GM21723 (cell line): ENCODE measurements around the gene MACROD1.

ENCODE experiments used
- ATAC-seq: cut with Tn5 transposase; IDR thresholded peaks from one replicate; pipeline ENCODE4 v1.9.1; 2021; ENCODE audit warnings: mild to moderate bottlenecking, moderate library complexity; ENCODE audit not compliant: unreplicated experiment

The MACROD1 gene

DNA sequence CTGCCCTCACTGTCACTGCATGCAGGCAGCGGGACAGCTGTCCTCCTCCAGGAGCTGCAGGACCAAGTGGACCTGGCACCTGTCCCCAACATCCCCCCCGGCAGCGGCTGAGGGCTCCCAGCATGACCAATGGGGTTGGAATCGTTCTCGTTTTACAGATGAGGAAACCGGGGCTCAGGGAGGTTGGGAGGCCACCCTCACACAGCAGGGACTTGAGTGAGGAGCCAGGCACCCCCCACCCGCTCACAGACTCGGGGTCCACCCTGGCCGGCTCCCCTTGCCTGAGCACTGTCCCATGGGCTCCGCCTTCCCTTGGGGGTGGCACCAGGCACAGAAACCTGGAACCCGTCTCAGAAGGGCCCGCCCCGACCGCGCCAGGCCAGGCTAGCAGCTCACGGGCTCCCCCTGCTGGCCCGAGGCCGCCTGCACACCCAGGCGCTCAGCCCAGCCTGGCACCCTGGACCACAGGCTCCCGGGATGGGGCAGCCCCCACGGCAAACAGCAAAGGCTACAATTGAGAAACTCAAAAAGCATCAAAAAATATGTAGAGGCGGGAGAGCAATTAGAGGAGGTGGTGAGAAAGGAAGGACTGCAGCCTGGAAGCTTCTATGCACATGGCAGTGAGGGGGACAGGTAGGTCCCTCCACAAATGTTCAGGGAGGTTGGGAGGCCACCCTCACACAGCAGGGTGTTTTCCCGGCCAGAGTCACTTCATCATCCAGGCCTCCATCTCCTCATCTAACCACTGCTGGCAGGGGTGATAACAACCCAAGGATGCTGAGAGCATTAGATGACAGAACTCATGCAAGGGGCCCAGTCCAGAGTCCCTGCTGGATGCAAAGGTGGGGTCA, 12.8 kb downstream of the MACROD1 start:
- ATAC-seq: peak; percentile 74

DNA sequence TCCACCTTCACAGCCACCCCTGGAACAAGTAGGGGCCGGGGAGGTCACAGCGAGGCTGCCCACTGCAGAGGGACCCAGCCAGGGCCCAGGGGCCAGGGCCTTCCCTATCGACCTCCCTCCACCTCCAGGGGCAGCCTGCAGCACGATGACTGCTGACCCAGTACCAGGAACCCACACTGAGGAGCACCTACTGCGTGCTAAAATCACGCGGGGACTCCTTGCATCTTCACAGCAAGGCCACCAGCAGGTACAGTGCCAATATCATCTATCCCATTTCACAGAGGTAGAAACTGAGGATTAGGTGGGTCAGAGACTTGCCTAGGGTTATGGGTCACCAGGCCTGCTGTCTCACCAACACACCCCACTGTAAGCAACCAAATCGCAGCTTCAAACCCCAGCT, 14.6 kb downstream of the MACROD1 start:
- ATAC-seq: no peak

DNA sequence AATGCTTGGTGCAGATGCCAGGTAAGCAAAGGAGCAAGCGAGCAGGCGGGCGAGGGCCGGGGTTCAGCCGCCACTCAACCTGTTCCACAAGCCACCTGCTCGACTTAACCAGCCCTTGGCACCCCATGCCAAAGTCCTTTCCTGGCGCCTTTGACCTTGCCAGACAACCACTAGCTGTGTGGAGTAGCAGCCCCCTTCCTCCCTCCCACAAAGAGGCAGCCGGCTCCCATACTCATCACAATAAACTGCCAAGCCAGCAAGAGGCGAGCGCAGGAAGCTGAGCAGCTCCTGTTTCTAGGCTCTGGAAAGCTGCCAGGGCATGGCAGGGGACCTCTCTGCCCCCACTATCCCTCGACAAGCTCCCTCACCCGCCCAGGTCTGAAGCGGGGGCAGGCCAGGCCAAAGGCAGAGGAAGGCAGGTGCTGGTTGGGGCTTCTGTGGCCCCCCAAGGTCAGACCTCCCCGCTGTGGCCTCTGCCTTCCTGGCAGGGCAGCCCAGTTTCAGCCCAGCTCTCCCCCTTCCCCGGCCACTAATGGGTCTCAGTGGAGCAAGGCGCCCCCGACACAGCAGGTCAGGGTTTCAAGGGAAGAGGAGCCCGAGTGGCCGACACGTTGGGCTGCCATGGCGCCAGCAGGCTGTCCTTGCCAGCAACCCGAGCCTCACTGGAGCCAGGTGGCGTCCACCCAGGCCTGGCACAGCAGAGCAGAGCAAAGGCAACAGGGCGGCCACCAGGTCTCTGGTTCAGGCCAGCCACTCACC, 15.3 kb downstream of the MACROD1 start:
- ATAC-seq: no peak

DNA sequence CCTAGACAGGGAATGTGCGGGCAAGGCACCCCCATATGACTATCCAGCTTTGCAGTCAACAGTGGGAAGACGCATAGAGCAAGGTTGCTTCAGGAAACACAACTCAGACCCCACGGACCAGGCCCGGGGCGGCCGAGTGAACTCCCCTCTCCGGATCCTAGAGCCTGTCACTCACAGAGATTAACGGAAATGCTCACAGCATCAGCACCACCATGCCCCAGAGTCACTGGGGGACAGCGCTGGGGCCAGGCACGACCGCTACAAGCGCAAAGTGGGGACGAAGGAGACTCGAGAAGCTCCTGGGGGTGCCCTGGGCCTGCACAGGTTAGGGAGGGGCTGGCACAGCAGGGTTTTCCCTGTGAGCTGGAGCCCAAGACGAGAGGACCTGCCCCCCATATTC, 15.9 kb downstream of the MACROD1 start:
- no peak for ATAC-seq

DNA sequence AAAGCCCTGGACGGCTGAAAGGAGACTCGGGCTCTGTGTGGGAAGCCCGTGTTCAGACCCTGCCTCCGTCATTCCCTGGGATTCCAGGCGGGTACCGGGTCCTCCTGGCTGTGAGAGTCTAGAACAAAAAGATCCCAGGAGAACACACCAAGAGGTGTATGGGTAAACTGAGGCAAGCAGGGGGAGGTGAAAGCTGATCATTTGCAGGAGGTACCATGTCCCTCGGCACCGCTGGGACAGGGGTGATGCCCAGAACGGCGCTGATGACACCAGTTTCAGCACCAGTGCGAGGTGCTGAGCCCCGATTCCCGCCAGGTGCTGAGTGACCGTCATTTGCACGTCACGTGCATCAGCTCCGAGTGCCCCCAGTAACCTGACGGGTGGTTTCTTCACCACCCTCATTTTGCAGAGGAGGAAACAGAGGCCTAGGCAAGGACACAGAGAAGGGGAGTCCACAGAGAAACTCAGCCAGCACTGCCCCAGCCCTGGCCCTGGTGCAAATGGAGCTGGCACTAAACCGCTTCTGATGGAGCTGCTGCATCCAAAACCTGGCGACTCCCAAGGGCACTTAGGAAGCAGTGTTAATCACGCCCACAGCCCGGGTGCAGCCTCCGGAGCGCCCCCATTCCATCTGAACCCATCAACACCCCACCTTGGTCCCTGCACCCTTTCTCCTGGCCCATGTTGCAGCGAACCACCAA, 16.8 kb downstream of the MACROD1 start:
- ATAC-seq: no peak

DNA sequence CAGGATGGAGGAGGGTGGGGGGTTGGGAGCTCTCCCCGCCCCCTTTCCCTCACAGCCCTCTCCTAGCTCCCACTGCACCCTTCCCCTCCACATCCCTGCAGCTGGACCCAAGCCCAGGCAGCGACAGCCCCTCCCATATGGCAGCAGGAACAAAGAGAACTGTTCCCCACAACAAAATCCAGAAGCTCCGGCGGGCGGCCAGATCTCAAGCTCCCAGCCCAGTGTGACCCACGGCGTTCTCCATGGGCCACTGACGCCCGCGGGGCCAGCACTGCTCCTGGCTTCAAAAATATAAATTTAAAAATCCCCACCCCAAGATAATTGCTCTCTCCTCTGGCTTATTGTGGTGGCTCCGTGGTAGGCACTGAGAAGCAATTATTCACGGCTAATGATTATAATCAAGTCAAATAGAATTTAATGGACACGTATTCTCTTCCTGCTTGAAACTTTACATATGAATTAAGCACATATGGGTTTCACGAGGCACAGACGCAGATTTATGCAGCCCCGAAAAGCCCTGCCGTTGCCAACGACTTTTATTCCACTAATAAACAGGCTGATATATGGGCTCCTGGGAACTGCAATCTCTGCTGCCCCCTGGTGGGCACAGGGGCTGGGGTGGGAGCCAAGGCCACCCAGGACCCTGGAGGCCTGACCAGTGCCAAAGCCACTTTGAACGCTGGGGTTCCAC, 17.5 kb downstream of the MACROD1 start:
- ATAC-seq: no peak

DNA sequence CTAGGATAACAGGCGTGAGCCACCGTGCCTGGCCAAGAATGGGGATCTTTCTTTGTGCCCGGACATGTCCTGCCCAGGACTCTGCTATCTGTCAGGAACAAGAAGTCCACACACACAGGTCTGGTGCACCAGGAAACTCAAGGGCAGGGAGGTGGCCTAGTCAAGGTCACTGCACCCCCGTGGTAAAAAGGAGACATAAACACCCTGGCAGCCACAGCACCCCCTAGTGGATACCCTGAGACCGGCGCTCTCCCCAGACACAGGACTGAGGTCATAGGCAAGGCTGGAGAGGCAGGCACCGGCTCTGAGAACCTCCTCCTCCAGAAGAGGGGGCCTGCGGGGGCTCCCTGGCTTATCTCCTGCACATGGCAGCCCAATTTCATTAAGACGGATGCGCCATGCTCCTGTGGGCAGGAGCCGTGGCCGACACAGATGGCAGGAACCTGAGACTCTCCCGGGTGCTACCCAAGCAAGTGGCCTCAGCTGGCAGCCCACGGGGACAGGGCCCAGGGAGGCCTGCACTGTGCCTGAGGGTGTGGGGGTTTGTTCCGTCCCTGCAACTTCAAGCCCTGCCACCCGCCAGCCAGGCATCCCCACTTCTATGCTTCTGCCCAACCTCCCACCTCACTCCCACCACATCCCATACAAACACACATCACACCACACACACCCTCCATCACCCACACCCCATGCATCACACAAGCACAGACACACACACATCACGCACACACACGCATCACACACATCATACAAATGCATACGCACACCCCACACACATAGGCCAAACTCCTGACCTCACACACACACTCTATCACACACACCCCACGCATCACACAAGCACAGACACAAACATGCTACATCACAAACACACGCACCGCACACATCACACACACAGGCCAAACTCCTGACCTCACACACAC, 19.6 kb downstream of the MACROD1 start:
- no peak for ATAC-seq

DNA sequence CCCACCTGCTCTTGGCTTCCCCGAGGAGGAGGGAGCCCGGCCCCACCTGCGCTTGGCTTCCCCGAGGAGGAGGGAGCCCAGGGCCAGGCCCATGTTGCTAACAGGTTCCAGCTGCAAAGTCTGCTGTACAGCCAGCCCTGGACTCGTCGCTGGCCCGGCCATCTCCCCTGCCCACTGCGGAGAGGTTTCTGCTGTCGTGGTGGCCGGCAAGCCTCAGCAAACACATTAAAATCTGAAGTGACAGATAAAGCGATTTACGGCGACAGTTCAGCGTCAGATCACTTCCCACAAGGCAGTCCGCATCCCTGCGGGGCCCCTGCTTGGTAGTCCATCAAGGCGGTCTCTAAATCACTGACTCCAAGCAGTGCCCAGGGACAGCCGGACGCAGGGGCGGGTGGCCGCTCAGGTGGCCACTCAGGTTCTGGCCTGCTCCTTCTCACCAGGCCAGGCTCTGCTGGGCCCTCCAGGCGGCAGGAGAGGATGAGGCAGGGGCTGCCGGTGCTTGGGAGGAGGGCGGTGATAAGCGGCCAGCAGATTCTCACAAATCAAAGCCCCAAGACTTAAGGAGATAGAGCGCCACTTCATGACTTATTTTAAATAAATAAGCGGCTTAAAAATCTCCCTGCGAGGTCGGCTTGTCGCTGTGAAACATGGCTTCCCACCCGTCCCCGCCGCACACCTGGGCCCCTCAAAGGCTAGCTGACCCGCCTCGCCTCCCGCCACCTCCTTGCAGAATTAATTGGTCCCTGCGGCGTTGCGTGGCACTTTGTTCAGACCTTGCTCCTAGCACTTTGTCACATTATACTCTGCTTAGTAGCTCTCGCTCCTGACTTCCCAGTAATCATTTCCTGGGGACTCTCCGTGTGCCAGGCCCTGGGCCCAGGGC, 21.1 kb downstream of the MACROD1 start:
- no peak for ATAC-seq

DNA sequence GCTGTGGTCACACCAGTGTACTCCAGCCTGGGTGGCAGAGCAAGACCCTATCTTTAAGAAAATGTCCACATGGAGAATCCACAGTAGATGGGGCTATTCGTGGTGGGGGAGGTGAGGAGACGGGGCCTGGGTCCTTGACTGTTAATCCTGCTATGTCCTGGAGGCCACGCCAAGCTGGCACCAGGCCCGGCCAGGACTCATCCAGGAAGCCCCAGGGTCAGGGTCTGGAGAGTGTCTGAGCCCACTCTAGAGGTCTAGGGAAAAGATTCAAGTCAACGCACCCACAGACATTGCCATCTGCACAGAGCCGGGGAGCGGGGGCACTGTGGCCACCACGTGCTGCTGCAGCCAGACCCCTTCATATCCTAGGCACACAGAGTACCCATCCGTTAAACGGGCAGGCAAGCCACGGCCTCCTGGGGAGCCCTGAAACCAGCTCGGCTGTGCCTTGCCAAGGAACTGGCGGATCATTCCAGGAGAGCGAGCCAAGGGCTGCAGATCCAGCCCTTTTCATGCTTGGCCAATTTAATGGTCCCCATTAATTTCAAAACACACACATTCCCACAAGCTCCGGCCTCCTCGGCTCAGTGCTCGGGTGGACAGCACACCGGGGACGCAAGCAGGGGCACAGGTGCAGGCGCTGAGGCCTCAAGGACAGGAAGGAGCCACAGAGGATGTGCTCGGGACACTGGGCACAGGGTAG, 24.7 kb downstream of the MACROD1 start:
- ATAC-seq: no peak

DNA sequence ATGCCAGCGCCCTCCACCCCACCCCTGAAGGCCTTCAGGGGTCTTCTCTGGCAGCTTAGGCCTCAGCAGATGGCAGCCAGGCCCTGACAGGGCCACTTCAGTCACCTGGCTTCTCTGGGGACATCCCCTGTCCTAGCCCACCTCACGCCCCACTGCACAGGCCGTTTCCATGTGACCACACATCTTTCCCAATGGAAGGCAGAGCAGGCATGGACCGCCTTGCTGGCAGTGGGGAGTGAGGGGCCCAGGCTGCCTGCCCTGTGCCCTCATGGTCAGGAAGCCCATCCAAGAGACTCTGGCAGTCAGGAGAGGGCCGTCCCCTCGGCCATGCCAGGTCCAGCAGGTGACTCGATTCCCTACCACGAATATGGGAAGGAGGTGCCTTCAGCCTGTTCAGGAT, 25.8 kb downstream of the MACROD1 start:
- ATAC-seq: no peak

DNA sequence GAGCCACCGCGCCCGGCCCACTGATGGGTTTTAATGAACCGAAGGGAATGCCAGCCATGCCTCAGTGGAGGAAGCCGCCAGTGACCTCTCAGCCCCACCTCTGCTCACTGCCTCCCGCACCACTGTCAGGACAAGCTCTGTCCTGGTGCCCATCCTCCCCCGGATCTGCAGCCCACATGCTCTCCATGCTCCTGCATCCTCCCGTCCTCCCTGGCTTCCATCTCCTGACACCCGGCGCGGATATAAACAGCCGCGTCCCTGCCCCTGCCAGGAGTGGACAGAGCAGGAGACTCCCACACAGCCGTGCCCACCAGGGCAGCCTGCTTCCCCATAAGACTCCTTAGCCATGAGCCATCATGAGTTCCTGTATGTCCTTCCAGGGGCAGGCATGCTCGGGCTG, 26.9 kb downstream of the MACROD1 start:
- ATAC-seq: no peak

DNA sequence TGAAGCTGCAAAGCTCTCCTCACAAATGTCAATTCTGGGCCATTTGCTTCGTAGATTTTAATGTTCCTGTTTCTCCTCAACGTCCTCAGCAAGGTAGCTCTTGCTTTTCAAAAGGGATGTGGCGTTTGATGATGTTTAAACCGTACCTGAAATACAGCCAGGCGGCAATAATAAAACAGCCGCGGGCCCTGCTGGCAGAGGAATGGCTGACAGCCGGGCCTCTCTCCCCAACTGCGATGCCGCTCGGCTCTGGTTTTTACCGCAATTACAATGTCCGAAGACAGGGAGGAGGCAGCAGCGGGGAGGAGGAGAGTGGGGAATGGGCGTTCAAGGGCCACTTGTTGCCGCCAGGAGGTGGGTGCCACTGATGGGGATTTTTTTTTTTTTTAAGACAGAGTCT, 27.5 kb downstream of the MACROD1 start:
- ATAC-seq: no peak

DNA sequence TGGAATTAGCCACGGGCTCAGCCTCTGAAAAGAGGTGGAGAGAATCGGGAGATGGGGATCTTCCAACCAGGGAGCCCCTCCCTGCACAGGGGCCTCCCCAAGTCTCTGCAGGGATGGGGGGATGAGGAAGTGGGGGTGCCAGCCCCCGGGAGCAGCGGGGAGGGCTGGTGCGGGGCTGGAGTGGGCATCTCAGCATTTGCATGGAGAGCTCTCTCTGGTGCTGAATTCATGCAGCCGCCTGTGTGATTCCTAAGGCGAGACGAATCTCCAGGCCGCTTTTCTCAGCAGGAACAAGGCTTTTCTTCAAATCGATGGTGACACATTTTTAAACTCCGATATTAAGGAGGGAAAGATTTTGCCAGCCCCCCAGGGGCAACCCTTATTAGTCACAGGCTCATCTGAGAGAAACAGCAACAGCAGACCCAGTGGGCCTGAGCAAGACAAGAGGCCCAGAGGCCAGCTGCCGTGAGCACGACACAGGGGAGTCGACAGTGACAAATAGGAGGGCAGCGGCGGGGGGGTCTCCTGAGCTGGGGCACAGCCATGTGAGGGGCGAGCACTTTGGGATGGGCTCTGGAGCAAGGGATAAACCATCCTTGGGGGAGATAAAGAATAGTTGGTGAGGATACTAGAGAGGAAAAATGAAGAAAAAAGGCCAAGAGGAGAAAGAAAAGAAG, 29.0 kb downstream of the MACROD1 start:
- ATAC-seq: no peak

DNA sequence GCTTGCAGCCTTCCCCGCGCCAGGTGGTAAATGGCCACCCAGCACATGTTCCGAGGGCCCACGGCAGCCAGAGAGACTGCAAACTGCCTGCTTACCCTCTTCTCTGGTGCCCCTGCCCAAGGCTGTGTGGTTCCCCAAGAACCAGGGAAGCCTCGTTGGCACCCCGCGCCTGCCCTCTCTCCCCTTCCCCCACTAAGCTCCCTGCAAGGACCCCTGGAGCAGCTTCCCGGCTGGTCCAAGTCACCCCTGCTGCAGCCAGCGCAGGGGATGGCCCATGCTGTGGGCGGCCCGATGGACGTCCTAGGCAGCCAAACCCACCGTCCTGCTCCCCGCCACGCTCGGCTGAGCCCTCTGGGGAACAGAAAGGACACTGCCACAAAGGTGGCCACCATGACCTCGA, 30.2 kb downstream of the MACROD1 start:
- ATAC-seq: no peak

DNA sequence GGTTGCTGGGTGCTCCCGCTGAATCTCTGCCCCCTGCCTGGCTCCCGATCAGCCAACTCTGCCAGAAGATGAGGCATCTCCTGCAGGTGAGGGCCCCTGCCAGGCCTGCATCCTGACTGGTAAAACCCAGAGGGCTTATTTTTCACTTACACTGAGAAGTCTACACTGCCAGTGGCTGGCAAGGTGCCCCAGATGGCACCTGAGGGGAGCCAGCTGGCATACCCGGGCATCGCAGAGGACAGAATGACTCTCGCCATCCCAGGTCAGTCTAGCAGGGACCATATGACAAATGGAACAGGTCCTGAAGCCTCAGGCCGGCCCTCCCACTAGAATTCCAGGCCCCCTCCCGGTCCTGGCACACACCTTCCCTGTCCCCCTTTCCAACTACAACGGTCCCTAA, 30.9 kb downstream of the MACROD1 start:
- ATAC-seq: no peak

DNA sequence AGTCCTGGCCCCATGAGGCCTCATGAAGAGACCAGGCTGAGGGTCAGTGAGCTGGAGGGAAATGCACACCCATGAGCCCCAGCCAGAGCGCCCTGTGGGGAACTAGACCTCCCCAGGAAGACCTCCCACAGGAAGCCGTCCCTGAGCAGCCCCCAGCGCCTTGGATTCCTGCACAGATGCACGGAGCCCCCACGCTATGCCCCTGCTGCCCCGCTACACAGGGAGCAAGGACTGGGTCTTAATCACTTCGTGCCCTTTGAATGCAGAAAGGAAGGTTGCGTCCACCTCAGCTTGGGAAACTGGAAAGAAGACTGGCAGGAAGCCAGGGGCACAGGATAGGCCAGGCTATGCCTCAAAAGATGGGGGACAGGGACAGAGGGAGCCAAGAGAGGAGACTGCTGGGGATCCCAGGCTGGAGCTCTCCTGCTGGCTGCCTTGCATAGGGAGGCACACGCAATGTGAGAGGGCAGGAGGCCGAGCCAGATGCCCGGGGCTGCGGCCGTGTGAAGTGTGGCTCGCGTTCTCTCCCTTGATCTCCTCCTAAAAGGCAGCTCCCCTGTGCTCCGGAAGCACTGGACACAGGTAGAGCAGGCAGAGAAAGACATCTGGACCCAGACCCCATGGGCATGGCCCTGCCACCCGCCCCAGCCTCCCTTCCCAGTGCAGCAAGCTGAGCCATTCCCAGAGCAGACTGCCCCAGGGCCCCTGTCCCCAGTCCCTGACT, 32.8 kb downstream of the MACROD1 start:
- ATAC-seq: no peak

DNA sequence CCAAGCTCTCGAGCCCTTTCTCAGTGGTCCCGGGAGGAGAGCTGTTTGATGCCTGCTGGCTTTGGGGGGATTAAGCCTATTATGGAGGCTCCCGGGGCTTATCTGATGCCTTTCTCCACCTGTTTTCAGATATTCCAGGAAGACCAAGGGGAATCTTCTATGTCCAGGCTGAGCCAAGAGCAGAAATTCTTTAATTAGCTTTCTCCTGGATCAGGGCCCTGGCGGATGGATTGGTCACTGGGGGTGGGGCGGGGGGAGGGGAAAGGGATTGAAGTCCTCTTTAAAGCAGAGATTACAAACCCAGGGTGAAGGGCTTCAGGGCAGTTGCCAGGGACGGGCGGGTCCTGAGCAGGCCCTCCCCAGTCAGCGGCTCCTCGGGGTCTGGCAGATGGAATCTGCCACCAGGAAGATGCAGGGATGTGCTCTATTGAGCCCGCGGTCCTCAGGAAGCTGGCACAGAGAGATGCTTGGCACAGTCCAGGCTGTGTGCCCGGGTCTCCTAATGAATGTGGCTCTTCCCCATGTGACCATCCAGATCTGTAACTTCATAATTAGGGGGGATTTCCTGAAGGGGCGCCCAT, 33.6 kb downstream of the MACROD1 start:
- ATAC-seq: no peak
